ENCODE data around the gene ZBTB17. TPM values are rescaled to one million over a fixed set of nuclear protein-coding genes. Genes with fewer than 3 reads are reported as not detected.
"Not testable (repeated sequence)": the region's sequence is repeated elsewhere in the genome, so short reads cannot be mapped to it uniquely, and the experiment has no call there.

The ZBTB17 gene
- 10 to 100 TPM; 35.5 to 38.4 (median 36.6) TPM for polyA plus RNA-seq (ENCODE audit: insufficient read length in 3 of 3)
- long read RNA-seq, donor 1, partial matches to known transcripts, result 0 of 3 reads
- long read RNA-seq, donor 1, other reads (novel, unspliced or antisense), result 0 of 3 reads
- long read RNA-seq, donor 2, partial matches to known transcripts, result 8 of 11 reads
- long read RNA-seq, donor 2, other reads (novel, unspliced or antisense), result 0 of 11 reads
- long read RNA-seq, donor 3, partial matches to known transcripts, result 6 of 8 reads
- long read RNA-seq, donor 3, other reads (novel, unspliced or antisense), result 0 of 8 reads
- long read RNA-seq, donor 4, transcript ZBTB17-202 (16 exons, 2,745 nt), result major isoform, 8 of 9 reads
- long read RNA-seq, donor 4, partial matches to known transcripts, result 0 of 9 reads
- long read RNA-seq, donor 4, other reads (novel, unspliced or antisense), result 0 of 9 reads
- long read RNA-seq, donor 5, partial matches to known transcripts, result 0 of 4 reads
- long read RNA-seq, donor 5, other reads (novel, unspliced or antisense), result 0 of 4 reads
- long read RNA-seq, donor 6, partial matches to known transcripts, result 0 of 2 reads
- long read RNA-seq, donor 6, other reads (novel, unspliced or antisense), result 0 of 2 reads
- long read RNA-seq, donor 7, partial matches to known transcripts, result 6 of 9 reads
- long read RNA-seq, donor 7, other reads (novel, unspliced or antisense), result 0 of 9 reads
- long read RNA-seq, donor 8, partial matches to known transcripts, result 0 of 2 reads
- long read RNA-seq, donor 8, other reads (novel, unspliced or antisense), result 0 of 2 reads
- long read RNA-seq, donor 9, partial matches to known transcripts, result 0 of 4 reads
- long read RNA-seq, donor 9, other reads (novel, unspliced or antisense), result 0 of 4 reads
- long read RNA-seq, donor 10, partial matches to known transcripts, result 0 of 1 reads
- long read RNA-seq, donor 10, other reads (novel, unspliced or antisense), result 0 of 1 reads
- long read RNA-seq, donor 11, partial matches to known transcripts, result 0 of 3 reads
- long read RNA-seq, donor 11, other reads (novel, unspliced or antisense), result 0 of 3 reads
- long read RNA-seq, donor 12, partial matches to known transcripts, result 0 of 4 reads
- long read RNA-seq, donor 12, other reads (novel, unspliced or antisense), result 0 of 4 reads
- long read RNA-seq, donor 13, result 0 reads
- long read RNA-seq, donor 14, result 0 reads
- long read RNA-seq, donor 15, partial matches to known transcripts, result 14 of 16 reads
- long read RNA-seq, donor 15, other reads (novel, unspliced or antisense), result 0 of 16 reads
- long read RNA-seq, donor 16, partial matches to known transcripts, result 0 of 3 reads
- long read RNA-seq, donor 16, other reads (novel, unspliced or antisense), result 0 of 3 reads

GRCh38 chr1:15975805-15976680 lies at the start of gene ZBTB17:
Gene ZBTB17, minus strand, starts transcription at chr1:15976101. Its CDS starts 27,606 bp downstream, at chr1:15948495.
- DNase-seq, result peak; percentile 92

DNA sequence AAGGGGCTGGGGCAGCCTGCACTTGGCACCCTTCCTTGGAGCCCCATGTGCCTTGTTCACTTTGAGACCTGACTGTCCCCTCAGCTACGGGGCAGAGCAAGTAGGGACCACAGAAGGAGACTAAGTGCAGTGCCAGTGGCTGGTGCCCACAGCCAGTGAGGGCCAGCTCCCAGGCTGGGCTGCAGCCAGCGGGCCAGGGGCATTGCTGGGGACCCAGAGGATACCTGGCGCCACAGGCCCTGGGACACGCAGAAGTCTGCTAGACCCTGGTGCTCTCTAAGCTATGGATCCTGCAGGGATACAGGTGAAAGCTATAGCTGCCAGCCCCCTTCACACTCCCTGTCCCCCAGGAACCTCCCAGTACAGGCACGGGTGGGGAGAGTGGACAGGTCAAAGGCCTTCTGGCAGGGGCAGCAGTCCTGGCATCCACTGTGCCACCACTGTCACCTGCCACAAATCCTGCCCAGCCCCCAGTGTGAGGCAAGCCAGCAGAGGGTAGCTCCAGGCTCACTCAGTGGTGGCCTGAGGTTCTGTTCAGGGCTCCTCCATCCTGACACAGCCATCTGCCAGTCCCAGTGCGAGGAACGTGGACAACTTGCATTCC lies 47.3 kb upstream of the ZBTB17 start:
- DNase-seq, result no peak

DNA sequence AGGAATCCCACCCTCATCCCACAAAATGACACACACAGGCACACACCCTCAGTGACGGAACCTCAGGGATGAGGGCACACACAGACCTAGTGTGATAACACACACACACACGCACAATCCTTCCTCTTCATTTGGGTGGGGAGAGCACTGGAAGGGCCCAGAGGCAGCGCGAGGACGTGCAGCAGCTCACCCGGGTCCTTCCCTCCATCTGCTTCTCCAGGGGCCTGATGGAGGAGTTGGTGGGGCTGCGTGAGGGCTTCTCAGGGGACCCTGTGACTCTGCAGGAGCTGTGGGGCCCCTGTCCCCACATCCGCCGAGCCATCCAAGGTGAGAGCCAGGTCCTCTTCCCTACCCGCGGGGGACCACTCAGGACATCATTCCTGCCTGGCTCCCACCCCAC lies 46.5 kb upstream of the ZBTB17 start:
- no peak for DNase-seq

- no peak for DNase-seq
Measured at GRCh38 chr1:16021681-16022080, 45.8 kb upstream of the ZBTB17 start, which contains the start of gene CLCNKA. Gene CLCNKA, plus strand, starts transcription at chr1:16022036. Its CDS starts 584 bp downstream, at chr1:16022620.

DNA sequence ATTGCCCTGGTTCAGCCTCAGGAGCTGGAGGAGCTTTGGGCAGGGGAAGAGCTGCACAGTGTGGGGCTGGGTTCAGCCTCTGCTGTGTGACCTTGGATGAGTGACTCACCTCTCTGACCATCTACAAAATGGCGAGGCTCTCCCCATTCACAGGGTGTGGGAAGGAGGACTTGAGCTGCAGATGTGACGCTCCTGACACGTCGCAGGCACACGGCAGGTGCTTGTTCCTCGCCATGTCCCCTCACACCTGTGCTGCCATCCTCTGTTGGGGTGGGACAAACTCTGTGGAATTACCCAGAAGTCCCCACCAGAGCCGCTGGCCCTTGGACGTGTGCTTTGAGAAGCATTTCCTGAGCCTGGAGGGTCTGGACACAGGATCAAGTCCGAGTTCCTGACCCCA lies 45.0 kb upstream of the ZBTB17 start:
- DNase-seq, result not testable (repeated sequence)

GRCh38 chr1:16020325-16020724 lies 44.4 kb upstream of the ZBTB17 start:
- no peak for DNase-seq

DNA sequence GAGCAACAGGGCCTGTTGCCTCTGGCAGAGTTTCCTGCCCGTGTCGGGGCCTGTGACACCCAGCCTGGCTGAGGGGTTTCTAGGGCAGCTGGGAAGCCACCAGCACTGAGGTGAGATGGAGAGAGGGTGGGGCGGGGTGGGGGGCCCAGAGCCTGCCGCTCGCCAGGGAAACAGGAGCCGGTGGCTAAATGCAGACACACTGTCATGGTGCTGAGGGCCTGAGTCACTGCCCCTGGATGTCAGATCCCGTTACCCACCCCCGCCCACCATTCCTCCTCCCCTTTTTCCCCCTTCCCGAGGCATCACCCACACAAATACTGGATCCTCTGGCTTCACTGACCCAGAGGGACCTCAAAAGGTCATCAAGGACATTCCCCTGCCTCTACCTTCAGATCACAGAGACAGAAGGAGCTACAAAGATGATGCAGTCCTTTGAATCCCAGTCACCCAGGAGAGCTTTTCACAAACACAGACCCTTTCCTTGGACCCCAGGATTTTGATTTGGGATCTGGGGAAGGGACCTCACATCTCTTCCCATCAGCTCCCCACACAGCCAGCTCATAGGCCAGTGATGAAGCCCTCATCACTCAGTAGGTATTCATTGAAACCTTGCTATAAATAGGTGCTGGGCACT lies 43.9 kb upstream of the ZBTB17 start:
- DNase-seq, result no peak

DNA sequence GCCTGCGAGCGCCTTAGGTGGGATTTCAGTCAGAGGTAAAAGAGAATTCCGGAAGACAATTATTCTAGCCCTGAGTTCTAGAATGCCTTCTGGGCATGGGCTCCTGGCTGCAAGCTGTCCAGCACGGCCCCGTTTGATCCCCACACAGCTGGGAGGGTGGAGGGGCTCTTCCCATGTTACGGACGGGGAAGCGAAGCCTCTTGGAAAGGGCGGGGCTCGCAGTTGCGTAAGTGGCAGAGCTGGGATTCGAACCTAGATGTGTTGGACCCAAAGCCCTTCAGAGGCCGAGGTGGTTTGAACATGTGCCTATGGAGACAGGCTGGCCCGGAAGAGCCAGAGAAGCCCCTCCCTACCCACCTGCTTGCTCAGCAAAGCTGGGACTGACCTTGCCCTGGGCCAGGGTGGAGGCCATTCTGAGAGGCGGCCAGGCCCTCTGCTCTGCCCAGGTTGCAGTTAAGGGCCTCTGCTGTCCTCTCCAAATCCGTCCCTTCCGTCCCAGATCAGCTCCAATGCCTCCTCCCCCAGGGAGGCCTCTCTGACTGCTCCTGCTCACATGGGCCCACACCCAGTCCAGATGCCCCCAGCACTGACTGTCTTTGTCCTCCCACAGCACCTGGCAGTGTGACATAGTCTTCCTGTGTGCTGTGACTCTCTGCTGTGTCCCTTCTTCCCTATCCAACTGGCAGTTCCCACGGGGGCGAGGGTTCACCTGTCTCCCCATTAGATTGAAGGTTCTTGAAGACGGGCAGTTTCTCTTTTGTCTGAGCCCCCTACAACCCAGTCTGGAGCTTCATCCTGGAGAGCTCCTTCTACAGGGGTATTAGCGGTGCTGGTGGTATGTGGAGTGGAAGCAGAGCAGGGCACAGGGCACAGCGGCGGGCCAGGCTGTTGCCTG lies 43.1 kb upstream of the ZBTB17 start:
- no peak for DNase-seq

GRCh38 chr1:16018308-16018707 lies 42.4 kb upstream of the ZBTB17 start:
- DNase-seq, result no peak

- peak; percentile 27 for DNase-seq
Measured at GRCh38 chr1:16017461-16018303, 41.8 kb upstream of the ZBTB17 start, which contains the start of gene HSPB7. Gene HSPB7, minus strand, starts transcription at chr1:16018043. Its CDS starts 80 bp downstream, at chr1:16017963.

DNA sequence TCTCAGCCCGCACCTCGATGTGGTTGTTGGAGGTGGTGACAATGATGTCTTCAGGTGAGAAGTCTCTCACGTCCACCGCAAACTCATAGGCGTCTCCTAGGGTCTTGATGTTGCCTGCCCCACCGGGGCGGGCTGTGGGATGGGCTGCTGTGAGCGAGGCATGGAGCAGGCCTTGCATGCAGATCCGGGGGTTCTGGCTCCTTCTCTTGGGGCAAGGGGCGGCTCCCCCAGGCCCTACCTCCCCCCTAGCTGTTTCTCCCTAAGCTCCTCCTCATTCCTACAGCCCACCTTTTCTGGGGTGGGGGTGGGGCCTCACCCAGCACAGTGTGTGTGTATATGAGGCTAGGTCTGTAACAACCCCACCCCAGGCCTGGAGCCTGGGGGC lies 41.2 kb upstream of the ZBTB17 start:
- no peak for DNase-seq

GRCh38 chr1:16015960-16016901 lies 40.3 kb upstream of the ZBTB17 start:
- DNase-seq, result no peak

DNA sequence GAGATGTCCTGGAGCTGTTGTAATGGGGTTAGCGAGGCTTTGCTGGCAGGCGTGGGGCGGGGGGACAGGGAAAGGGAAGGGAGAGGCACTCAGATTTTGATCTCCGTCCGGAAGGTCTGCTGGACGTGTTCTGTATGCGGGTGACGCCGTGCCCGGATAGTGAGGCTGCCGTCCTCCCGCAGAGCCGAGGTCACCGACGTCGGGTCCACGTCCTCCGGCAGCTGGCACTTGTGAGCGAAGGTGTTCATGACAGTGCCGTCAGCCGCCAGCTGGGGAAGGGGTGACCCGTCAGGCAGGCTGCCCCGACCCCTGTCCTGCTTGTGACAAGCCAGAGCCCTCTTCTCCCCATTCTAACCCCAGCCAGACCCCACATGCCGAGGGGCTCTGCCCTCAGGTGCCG lies 39.6 kb upstream of the ZBTB17 start:
- DNase-seq, result no peak

DNA sequence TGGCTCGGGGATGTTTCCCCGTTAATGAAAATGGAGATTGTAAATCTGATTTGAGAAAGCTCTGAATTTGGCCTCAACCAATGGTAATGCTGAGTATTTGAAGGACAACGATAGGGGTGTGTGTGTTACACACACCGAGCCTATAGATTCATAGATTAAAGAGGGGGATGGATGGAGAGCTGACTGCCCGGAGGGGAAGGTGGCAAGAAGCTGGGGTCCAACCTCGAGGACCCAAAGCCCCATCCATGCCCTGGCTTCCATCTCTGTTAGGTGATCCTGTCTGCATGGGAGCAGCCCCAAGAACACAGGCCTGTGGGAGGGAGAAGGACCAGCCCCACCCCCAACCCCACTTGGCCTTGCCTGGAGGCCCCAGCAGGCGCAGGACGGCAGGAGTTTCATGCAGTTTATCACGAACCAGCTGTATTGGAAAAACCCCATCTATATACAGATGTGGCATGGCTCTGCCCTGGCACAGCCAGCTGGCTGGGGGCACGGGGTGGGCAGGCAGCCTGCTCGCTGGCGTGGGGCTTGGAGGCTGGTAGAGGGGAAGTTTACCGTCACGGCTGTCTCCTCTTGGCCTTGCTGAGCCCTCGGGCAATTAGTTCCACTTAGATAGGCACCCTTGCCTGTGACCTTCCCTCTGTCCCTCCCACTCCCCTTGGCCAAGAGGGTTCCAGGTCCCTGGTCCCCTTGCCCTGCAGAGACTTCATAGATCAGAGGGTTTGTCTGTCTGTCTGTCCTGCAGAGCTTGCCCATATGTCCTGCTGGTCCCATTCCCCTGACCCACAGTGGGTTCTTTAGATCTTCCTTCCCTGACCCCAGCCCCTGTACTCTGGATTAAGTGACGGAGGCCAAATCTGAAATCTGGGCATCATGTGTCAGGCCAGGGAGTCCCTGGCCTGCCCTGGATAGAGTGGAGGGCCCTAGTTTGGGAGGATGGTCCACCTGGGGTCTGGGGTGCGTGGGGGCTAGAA lies 38.9 kb upstream of the ZBTB17 start:
- peak; percentile 48 for DNase-seq

DNA sequence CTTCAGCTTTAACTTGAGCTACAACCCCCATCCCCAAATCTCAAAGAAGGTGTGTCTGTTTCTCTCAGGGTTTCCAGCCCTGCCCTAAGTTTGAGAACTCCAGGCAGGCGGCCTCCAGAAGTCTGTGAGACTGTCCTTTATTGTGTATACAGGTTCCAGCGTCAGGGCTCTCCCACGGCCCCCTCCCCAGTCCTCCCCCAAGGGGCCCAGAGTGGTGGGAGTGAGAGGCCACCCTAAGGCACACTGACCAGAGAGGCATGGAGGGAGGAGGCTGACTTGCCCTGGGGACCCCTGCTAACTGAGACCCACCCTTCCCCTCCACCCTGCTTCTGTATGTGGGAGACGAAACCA lies 38.0 kb upstream of the ZBTB17 start:
- no peak for DNase-seq
